Left colon (tissue), 2 donors: ENCODE measurements around the gene MAP4. TPM values are rescaled to one million over a fixed set of nuclear protein-coding genes. Genes with fewer than 3 reads are reported as not detected.
A peak's percentile ranks its signal among the peaks of the same experiment; 100 is the strongest.
"Not testable (repeated sequence)": the region's sequence is repeated elsewhere in the genome, so short reads cannot be mapped to it uniquely, and the experiment has no call there.

Source experiments
- ATAC-seq: fragments of 200-7000 bp; cut with Tn5 transposase; one replicate; pipeline ENCODE4 v1.9.1; 2020; ENCODE audit warnings: mild to moderate bottlenecking, moderate library complexity
- DNase-seq, 2 donors: peaks; one replicate each; pipeline ENCODE4 v3.0.0-alpha.2; 2020
- intact Hi-C, 2 donors: fragments of 100-400 bp; cut with DNase I in 1 of 2; cut with micrococcal nuclease in 1 of 2; formaldehyde crosslinking; loops; one replicate each; pipeline versions ENCODE4 v1.11.2 to v1.14.0; 2022; cut with DNase I, micrococcal nuclease
- microRNA-seq, 2 donors: library from miRNA; unstranded; fragments of <30 nt; microRNA quantifications; one replicate each; pipeline versions ENCODE4 v1.1.0 to v1.2.0, GENCODE V29; 2020
- total RNA-seq, 2 donors: library from RNA; stranded (reverse); fragmentation: NEBNext Ultra II Directional; extraction: Animal tissue kit (Norgen Biotek cat#: 25700); gene quantifications; one replicate each; pipeline ENCODE4 v1.2.1, GENCODE V29; 2021
- donor health status: DM: no; HTN: no; CAD: no.
- donor health status: DM: yes; HTN: yes; CAD: no.

Gene MAP4
- total RNA-seq, 2 donors from 2014 or later, result 109 to 114 TPM

DNA sequence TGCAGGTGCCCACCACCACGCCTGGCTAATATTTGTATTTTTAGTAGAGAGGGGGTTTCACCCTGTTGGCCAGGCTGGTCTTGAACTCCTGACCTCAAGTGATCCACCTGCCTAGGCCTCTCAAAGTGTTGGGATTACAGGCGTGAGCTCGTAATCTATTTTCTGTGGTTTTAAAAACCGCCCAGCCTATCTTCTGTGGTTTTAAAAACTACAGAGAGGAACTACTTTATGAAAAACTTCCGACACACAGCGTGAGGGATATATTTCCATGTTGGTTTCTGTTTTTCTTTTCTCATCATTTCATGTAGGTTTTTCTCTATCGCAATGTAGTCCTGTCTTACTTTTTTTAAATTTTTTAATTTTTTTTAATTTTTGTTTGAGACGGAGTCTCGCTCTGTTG lies 186.7 kb downstream of the MAP4 start:
- ATAC-seq, DNase-seq: not testable (repeated sequence)

GRCh38 chr3:47825590-47825989 lies 190.6 kb downstream of the MAP4 start:
- DNase-seq (no peak), ATAC-seq (no peak)
- intact Hi-C loops, result loop anchor here in 1 of 2 donors (10.0 kb wide), 1 partner anchor 329 kb away; no protein-coding TSS in a partner anchor

More for the DNA sequence above, 186.7 kb downstream of the MAP4 start:
- intact Hi-C loops, result loop anchor here in 1 of 2 donors (10.0 kb wide), 1 partner anchor 325 kb away; no protein-coding TSS in a partner anchor

GRCh38 chr3:47824541-47825473 lies 191.4 kb downstream of the MAP4 start:
- intact Hi-C loops, result loop anchor here in 1 of 2 donors (10.0 kb wide), 1 partner anchor 330 kb away; no protein-coding TSS in a partner anchor
- DNase-seq, result peak; percentile 60 to 81

GRCh38 chr3:47817609-47818008 lies 198.6 kb downstream of the MAP4 start:
- intact Hi-C loops, result no loop called here
- no peak for ATAC-seq
- no peak for DNase-seq

More at GRCh38 chr3:47824541-47825473, 191.4 kb downstream of the MAP4 start:
- ATAC-seq, result peak; percentile 99

DNA sequence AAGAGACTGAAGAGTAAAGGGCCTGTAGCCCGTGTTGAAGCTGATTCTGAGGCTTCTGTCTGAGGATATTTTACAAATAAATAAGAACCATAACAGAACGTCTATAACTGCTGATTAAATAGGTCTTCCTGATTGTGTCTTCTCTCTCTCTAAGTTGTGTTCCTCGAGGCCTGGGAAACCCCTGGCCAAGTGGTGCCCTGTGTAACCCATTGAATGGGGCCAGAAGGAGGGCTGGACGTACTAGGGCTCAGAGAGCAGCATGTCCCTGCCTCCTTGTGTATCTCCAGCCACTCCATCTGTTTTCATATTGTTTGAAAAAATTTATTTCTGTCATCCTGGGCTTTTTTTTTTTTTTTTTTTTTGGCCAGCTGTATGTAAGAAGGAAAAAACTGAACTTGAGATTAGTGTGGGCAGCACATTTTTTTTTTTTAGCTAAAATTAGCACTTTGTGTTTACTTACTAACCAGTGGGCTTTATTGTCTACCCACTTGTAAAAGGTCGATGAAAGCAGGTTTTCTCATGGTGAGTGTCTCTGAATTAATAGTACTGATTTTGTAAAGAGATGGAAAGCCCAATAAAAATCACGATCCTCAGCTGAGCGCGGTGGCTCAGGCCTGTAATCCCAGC lies 202.6 kb downstream of the MAP4 start:
- intact Hi-C loops, result no loop called here
- DNase-seq, result no peak
- no peak for ATAC-seq

DNA sequence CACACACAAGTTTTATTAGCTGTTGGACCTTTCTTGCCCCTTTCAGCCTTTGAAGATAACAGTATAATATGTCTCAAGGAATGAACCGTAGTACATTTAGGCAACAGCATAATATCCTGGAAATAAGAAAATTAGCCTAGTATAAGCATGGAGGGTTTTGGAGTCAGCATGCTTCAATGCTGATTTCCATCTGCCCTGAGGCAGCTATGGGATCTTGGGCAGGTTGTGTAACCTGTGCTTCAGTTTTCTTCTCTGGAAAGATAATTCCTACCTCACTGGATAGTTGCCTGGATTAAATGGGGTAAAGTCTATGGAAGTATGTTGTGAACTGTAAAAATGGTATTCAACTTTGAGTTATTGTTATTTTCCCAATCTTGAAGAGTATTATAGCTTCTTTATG lies 211.6 kb downstream of the MAP4 start:
- DNase-seq (no peak), ATAC-seq (no peak)
- intact Hi-C loops, result no loop called here

GRCh38 chr3:47803480-47804025 lies 212.7 kb downstream of the MAP4 start:
- intact Hi-C loops, result no loop called here

GRCh38 chr3:47802734-47803479 lies 213.3 kb downstream of the MAP4 start, which contains the start of gene DHX30:
Gene DHX30 (plus strand): TSS chr3:47803138. CDS start chr3:47810684, 7,546 bp downstream.
- peak; percentile 90 for ATAC-seq
- DNase-seq, result peak; percentile 87 to 92
- intact Hi-C loops, result no loop called here

More at GRCh38 chr3:47803480-47804025, 212.7 kb downstream of the MAP4 start:
- ATAC-seq (no peak), DNase-seq (no peak)

Small RNAs within 50 kb of the gene (microRNA-seq; reads per million reads assigned to microRNA genes)
- 11.2 to 36.7 reads per million in 2 donors for gene MIR1226

Other genes with a start within 250 kb of the MAP4 start
- gene SMARCC1, start 234.5 kb downstream of the MAP4 start, total RNA-seq, result 10 to 100 TPM; 55.6 to 66.4 TPM
- 10 to 100 TPM; 38.6 to 45.5 TPM for gene DHX30, start 213.3 kb downstream of the MAP4 start, total RNA-seq
- gene CDC25A, start 172.0 kb upstream of the MAP4 start, total RNA-seq, result 1 to 10 TPM; 4.0 to 6.6 TPM
- under 1 TPM in 1 of 2 donors, not detected in 1; 0.40 TPM for gene CAMP, start 207.1 kb upstream of the MAP4 start, total RNA-seq
- gene ZNF589, start 224.7 kb upstream of the MAP4 start, total RNA-seq, result 1 to 10 TPM; 8.7 to 9.6 TPM